Right cardiac atrium (tissue), 5 donors: ENCODE data around the gene CABP4. TPM values are rescaled to one million over a fixed set of nuclear protein-coding genes. Genes with fewer than 3 reads are reported as not detected.

Experiments
- ATAC-seq, 2 donors: fragments of 200-7000 bp; cut with Tn5 transposase; one replicate each; pipeline versions ENCODE4 v1.8.0 to v1.9.1; 2020; ENCODE audit warnings: moderate library complexity in 2 of 2, mild to moderate bottlenecking in 1 of 2
- DNase-seq, 3 donors: peaks; one replicate each; pipeline ENCODE4 v3.0.0-alpha.2; 2020
- H3K27ac ChIP-seq: one replicate; pipeline ENCODE4 v1.5.1; 2013; ENCODE audit warnings: mild to moderate bottlenecking, low read length, control low read depth, moderate library complexity
- H3K27me3 ChIP-seq: one replicate; pipeline ENCODE4 v1.6.1; 2013; ENCODE audit not compliant: control insufficient read depth, insufficient read depth
- H3K4me1 ChIP-seq: one replicate; pipeline ENCODE4 v1.6.1; 2013; ENCODE audit warnings: low read length; ENCODE audit not compliant: control insufficient read depth, insufficient read depth
- H3K4me3 ChIP-seq: one replicate; pipeline ENCODE4 v1.5.1; 2013; ENCODE audit warnings: low read length, control low read depth
- H3K9me3 ChIP-seq: one replicate; pipeline ENCODE4 v1.6.1; 2013; ENCODE audit warnings: low read length; ENCODE audit not compliant: control insufficient read depth
- WGBS: extraction: QIAGEN DNeasy Blood & Tissue Kit; methylation state at CpG from one replicate; pipeline ENCODE4 v1.1.7; 2013; 5-methylcytosine and 5-hydroxymethylcytosine counted together
- intact Hi-C, 4 donors: fragments of 100-400 bp; cut with DNase I; formaldehyde crosslinking; loops; one replicate each; pipeline versions ENCODE4 v1.11.0 to v1.14.0; 2022 to 2023
- polyA plus RNA-seq: library from polyadenylated mRNA; stranded (reverse); fragments of 200-250 nt; gene quantifications from one replicate; pipeline ENCODE4 v1.2.3, GENCODE V29; 2013
- total RNA-seq, 4 donors: library from RNA; stranded (reverse); fragmentation: NEBNext Ultra II Directional; extraction: Animal tissue kit (Norgen Biotek cat#: 25700); gene quantifications; one replicate each; pipeline ENCODE4 v1.2.1, GENCODE V29; 2021
- donor health status: healthy with polysubstance abuse.
- donor health status: DM: no; HTN: yes; CAD: no.
- donor health status: DM: no; HTN: no; CAD: no.
- donor health status: DM: no; HTN: yes; CAD: no; lungs with severe emphysema.
- donor health status: DM: yes; HTN: yes; CAD: no.

Gene CABP4
- total and polyA plus RNA-seq, 5 donors: 0.81 to 1.8 (median 1.2) TPM

DNA sequence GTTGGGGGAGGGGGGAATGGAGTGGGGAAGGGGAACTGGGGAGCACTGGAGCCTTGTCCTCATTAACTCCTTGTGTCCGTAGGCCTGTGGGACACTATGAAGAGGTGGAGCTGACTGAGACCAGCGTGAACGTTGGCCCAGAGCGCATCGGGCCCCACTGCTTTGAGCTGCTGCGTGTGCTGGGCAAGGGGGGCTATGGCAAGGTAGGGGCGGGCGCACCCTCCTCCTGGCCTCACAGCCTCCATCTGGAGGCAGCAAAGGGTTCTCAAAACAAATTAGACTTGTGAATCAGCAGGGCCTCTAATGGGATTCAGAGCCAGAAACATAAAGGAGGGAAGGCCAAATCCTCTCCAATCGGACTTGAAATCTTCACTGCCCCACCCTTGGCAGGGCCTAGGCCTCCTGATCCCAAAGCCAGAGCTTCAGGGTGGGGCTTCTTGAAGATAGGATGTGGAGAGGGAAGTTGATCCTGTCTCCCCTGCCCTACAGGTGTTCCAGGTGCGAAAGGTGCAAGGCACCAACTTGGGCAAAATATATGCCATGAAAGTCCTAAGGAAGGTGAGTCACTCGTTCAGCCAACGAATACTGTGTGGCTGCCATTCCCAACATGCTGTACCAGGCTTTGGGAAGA, 26.0 kb upstream of the CABP4 start:
- intact Hi-C loops: no loop called here
- Histone ChIP-seq H3K9me3 (no peaks in the 10 kb centered on the region), H3K4me3 (peak overlapping the region; percentile 84), H3K4me1 (peaks cover 5% of the 10 kb centered on the region), H3K27ac (no peak overlapping the region), H3K27me3 (no peaks in the 10 kb centered on the region)
- ATAC-seq (no peak), DNase-seq (peak in 1 of 3 donors; percentile 51)
- 54% methylated on average over 12 of the region's 12 CpGs for WGBS

GRCh38 chr11:67429722-67430121, 25.4 kb upstream of the CABP4 start:
- WGBS: 74% methylated on average over 11 of the region's 11 CpGs
- ATAC-seq (no peak), DNase-seq (peak in 2 of 3 donors; percentile 55 to 66)
- peaks cover 5% of the 10 kb centered on the region for H3K4me1 ChIP-seq
- no peak overlapping the region for H3K4me3 ChIP-seq
- intact Hi-C loops: no loop called here
- H3K27ac ChIP-seq: no peak overlapping the region
- H3K9me3 ChIP-seq: no peaks in the 10 kb centered on the region
- no peaks in the 10 kb centered on the region for H3K27me3 ChIP-seq

DNA sequence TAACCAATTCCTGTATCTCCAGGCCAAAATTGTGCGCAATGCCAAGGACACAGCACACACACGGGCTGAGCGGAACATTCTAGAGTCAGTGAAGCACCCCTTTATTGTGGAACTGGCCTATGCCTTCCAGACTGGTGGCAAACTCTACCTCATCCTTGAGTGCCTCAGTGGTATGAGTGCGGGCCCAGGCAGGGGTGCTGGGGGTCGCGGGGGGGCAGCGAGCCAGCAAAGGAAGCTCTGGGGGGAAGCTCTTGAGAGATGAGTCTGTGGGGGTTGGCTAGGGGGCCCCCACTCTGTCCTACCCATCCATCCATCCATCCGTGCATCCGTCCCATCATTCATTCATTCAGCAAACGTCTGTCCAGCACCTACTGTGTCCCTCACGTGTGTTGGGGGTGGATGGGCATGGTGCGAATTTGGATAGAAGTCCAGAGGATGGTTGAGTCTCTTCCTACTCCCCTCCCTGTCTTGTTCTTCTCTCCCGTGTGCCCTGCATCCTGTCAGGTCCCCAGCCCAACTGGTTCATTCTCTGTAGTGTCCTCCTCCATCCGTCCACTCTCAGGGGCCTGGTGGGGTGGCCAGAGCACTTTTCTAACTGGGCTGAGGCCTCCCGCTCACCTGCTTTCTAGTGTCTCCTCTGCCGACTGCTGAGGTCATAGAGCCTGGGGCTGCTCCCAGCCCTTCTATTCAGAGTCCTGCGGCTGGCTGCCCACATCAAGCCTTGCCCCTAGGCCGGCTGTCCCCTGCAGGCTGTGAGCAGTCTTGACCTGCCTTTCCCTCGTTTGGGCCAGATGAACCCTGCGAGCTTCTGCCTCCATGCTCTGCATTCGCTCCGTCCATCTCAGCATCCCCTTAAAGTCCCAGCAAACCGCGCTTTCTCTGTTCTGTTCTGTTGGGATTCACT, 23.6 kb upstream of the CABP4 start:
- intact Hi-C loops: no loop called here
- peak in 1 of 3 donors; percentile 37 for DNase-seq
- Histone ChIP-seq H3K27me3 (no peaks in the 10 kb centered on the region), H3K9me3 (no peaks in the 10 kb centered on the region), H3K4me1 (peaks cover 5% of the 10 kb centered on the region), H3K27ac (no peak overlapping the region), H3K4me3 (no peak overlapping the region)
- no peak for ATAC-seq
- 92% methylated on average over 24 of the region's 24 CpGs for WGBS

DNA sequence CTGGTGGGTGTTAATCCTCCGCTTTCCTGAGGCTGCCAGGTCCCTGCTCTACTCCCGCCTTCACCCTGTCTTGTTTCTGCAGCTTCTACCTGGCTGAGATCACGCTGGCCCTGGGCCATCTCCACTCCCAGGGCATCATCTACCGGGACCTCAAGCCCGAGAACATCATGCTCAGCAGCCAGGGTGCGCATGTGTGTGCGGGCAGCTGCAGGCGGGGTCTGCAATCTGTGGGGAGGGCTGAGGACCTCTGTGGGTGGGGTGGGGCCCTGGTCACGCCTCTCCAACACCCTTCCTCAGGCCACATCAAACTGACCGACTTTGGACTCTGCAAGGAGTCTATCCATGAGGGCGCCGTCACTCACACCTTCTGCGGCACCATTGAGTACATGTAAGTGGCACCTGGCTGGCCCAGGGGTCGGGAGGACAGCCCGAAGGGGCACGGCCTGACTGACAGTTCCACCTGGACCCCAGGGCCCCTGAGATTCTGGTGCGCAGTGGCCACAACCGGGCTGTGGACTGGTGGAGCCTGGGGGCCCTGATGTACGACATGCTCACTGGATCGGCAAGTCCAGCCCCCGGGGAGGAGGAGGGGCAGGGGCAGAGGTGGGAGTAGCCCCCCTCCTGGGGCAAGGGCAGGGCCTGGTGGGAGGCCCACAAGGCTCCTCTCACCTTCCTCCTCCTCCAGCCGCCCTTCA, 22.4 kb upstream of the CABP4 start:
- ATAC-seq: no peak
- intact Hi-C loops: no loop called here
- WGBS: 91% methylated on average over 22 of the region's 22 CpGs

DNA sequence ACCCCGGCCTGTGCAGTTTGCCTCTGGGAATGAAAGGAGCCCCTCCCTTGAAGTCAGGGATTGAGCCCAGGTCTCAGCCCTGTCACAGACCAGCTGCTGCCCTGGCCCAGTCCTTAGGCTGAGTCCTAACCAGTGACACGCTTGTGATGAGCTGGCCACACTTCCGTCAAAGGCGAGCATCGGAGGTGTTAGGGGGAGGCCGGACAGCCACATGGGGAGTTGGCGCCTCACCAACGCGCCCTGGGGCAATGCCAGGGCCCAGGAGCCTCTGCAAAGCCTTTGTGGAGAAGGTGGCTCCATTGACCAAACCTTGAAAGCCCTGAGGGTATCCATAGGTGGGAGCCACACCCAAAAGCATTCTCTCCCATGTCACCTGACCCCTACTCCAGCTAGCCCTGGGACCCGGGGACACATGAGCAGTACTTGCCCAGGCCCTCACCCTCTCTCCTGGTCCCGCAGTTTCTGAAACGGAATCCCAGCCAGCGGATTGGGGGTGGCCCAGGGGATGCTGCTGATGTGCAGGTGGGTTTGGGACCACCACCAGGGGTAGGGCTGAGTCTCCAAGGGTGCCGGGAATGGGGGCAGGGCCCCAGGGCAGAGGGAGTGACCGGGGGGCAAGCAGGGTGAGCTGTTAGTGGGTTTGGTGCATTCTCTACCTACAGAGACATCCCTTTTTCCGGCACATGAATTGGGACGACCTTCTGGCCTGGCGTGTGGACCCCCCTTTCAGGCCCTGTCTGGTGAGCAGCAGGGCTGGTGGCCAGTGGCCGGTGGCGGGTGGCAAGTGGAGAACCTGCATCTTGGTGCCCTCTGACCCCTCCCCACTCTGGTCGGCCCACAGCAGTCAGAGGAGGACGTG, 21.4 kb upstream of the CABP4 start:
- peaks cover 5% of the 10 kb centered on the region for H3K4me1 ChIP-seq

More for the DNA sequence above, 22.4 kb upstream of the CABP4 start:
- Histone ChIP-seq H3K27ac (no peak overlapping the region), H3K4me3 (no peak overlapping the region), H3K27me3 (no peaks in the 10 kb centered on the region), H3K4me1 (peaks cover 5% of the 10 kb centered on the region), H3K9me3 (no peaks in the 10 kb centered on the region)
- peak in 1 of 3 donors; percentile 53 for DNase-seq

DNA sequence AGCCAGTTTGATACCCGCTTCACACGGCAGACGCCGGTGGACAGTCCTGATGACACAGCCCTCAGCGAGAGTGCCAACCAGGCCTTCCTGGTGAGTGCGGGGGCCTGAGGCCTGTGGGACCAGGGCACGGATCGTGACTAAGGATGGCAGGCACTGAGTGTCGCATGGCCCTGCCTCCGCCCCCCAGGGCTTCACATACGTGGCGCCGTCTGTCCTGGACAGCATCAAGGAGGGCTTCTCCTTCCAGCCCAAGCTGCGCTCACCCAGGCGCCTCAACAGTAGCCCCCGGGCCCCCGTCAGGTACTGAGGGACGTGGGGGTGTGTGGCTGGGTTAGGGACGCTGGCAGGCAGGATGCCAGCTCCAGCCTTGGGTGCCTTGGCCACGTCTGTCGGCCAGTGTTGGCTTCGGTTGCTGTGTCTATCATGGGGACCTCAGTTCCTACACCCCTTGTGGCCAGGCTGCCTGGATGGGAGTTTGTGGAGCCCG, 20.7 kb upstream of the CABP4 start:
- WGBS: 82% methylated on average over 23 of the region's 23 CpGs
- Histone ChIP-seq H3K4me3 (no peak overlapping the region), H3K9me3 (no peaks in the 10 kb centered on the region), H3K27ac (no peak overlapping the region), H3K4me1 (peaks cover under 1% of the 10 kb centered on the region), H3K27me3 (no peaks in the 10 kb centered on the region)
- no peak for ATAC-seq
- peak in 1 of 3 donors; percentile 67 for DNase-seq
- intact Hi-C loops: no loop called here

More for the DNA sequence above, 21.4 kb upstream of the CABP4 start:
- intact Hi-C loops: no loop called here
- Histone ChIP-seq H3K9me3 (no peaks in the 10 kb centered on the region), H3K27ac (no peak overlapping the region), H3K4me3 (no peak overlapping the region), H3K27me3 (no peaks in the 10 kb centered on the region)
- DNase-seq: peak in 1 of 3 donors; percentile 52
- ATAC-seq: no peak
- WGBS: 84% methylated on average over 22 of the region's 22 CpGs

DNA sequence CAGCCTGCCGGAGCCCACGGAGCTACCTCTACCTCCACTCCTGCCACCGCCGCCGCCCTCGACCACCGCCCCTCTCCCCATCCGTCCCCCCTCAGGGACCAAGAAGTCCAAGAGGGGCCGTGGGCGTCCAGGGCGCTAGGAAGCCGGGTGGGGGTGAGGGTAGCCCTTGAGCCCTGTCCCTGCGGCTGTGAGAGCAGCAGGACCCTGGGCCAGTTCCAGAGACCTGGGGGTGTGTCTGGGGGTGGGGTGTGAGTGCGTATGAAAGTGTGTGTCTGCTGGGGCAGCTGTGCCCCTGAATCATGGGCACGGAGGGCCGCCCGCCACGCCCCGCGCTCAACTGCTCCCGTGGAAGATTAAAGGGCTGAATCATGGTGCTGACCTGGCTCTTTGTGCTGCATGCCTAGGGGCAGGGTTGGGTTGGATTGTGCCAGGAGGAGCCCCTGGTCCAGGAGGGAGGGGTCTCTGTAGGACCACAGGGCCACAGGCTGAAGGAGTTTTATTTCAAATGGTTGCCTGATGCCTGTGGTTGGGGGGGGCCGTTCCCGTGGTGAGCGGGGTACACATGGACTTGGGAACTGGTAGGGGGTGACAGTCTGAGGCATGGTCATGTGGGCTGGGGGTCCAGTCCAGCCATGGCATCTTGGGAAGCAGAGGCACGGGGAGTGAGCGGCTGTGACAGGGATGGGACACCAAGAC, 20.0 kb upstream of the CABP4 start:
- intact Hi-C loops: no loop called here
- ATAC-seq (no peak), DNase-seq (peak in 1 of 3 donors; percentile 71)
- Histone ChIP-seq H3K27me3 (no peaks in the 10 kb centered on the region), H3K27ac (no peak overlapping the region), H3K4me1 (no peaks in the 10 kb centered on the region), H3K4me3 (no peak overlapping the region), H3K9me3 (no peaks in the 10 kb centered on the region)
- 85% methylated on average over 26 of the region's 26 CpGs for WGBS

DNA sequence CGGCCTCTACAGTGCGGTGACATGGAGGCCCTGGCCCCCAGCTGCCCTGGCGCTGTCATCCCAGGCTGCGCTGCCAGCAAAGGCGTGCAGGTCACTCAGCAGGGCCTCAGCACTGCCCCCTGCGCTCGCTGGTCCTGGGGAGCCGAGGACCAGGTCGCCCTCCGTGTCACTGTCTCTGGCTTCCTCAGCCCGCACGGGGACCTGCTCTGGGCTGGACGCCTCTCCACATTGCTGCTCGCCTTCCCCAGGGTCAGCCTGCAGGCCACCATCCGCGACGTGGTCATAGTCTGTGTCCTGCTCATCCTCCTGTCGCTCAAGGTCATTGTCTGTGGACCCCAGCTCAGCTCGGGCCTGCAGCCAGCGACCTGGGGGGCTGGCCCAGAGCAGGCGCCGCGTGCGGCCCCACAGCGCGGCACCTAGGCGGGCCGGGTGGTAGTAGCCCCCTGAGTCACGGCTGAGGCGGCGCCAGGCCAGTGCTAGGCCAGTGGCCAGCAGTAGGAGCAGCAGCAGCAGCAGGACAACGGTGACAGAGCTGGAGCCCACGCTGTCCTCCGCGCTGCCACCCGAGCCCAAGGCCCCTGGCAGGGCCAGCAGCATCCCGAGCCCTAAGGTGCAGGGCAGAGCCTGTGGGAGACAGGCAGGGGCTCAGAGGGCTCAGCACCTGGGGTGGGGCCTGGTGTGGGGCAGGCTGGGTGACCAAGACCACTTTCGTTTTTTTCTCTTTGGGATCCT, 19.3 kb upstream of the CABP4 start:
- WGBS: 89% methylated on average over 38 of the region's 38 CpGs
- ATAC-seq (no peak), DNase-seq (peak in 1 of 3 donors; percentile 62)
- H3K27ac ChIP-seq: no peak overlapping the region
- no peaks in the 10 kb centered on the region for H3K4me1 ChIP-seq
- H3K9me3 ChIP-seq: no peaks in the 10 kb centered on the region
- intact Hi-C loops: no loop called here
- H3K4me3 ChIP-seq: no peak overlapping the region
- H3K27me3 ChIP-seq: no peaks in the 10 kb centered on the region

GRCh38 chr11:67436459-67437081, 18.6 kb upstream of the CABP4 start:
- no peak overlapping the region for H3K27ac ChIP-seq
- DNase-seq (peak in 1 of 3 donors; percentile 61), ATAC-seq (no peak)
- H3K9me3 ChIP-seq: no peaks in the 10 kb centered on the region
- H3K4me3 ChIP-seq: no peak overlapping the region
- 57% methylated on average over 6 of the region's 6 CpGs for WGBS
- intact Hi-C loops: no loop called here
- no peaks in the 10 kb centered on the region for H3K27me3 ChIP-seq
- H3K4me1 ChIP-seq: no peaks in the 10 kb centered on the region
